Metanephros (tissue), 2 donors: ENCODE data around the gene CLASP1. TPM values are rescaled to one million over a fixed set of nuclear protein-coding genes. Genes with fewer than 3 reads are reported as not detected.

ENCODE experiments used
- small RNA-seq: library from RNA; depleted of rRNA; stranded (forward); fragments of <200 nt; gene quantifications from one replicate; pipeline ENCODE3, GENCODE V24; 2014; ENCODE audit warnings: low replicate concordance
- total RNA-seq: library from RNA; depleted of rRNA; stranded (reverse); fragments of >200 nt; gene quantifications from one replicate; pipeline ENCODE4 v1.2.3, GENCODE V29; 2014

Gene CLASP1
- 98.8 TPM for total RNA-seq

GRCh38 chr2:121649149-121649595 is at the start of gene CLASP1:
TSS of gene CLASP1 (minus strand) at chr2:121649462. CDS start at chr2:121605895, 43,567 bp downstream.

Small RNA genes lying within 50 kb of the gene (small RNA-seq; reads per million reads assigned to genes)
- gene RF00019 (not detected), gene RNU4ATAC (1,497 reads per million, percentile 99 among the genes with 10 or more reads in this experiment)

Other genes with a start within 250 kb of the CLASP1 start
- not detected for gene RNU4ATAC, start 118.6 kb downstream of the CLASP1 start, total RNA-seq
- 31.9 TPM for gene NIFK, start 87.4 kb upstream of the CLASP1 start, total RNA-seq
- gene TSN, start 106.2 kb upstream of the CLASP1 start, total RNA-seq = 52.8 TPM